ENCODE data around the gene MACROD2.

The MACROD2 gene

GRCh38 chr20:15627089-15627488 lies 1631.8 kb downstream of the MACROD2 start:
- no peak for TF ChIP-seq POLR2AphosphoS5 (IDR thresholded peaks at IDR 0.05; ENCODE audit: low read depth, low read length)
- TF ChIP-seq SIN3A (IDR thresholded peaks at IDR 0.05; ENCODE audit: borderline replicate concordance, insufficient read depth, low read length) = no peak
- no peak for TF ChIP-seq REST (IDR thresholded peaks at IDR 0.05; ENCODE audit: insufficient read depth in 1 of 2, low read depth in 2 of 2, low read length in 2 of 2)
- no peak for TF ChIP-seq TAF1 (IDR thresholded peaks at IDR 0.05; ENCODE audit: borderline replicate concordance, insufficient read depth, low read length)
- TF ChIP-seq FOXP2 (optimal IDR thresholded peaks at IDR 0.05; ENCODE audit: borderline replicate concordance, extremely low read depth, extremely low read length, insufficient read depth) = no peak

- no peak for TF ChIP-seq REST (IDR thresholded peaks at IDR 0.05; ENCODE audit: insufficient read depth in 1 of 2, low read depth in 2 of 2, low read length in 2 of 2)
- TF ChIP-seq SIN3A (IDR thresholded peaks at IDR 0.05; ENCODE audit: borderline replicate concordance, insufficient read depth, low read length) = no peak
- TF ChIP-seq FOXP2 (optimal IDR thresholded peaks at IDR 0.05; ENCODE audit: borderline replicate concordance, extremely low read depth, extremely low read length, insufficient read depth) = no peak
- TF ChIP-seq POLR2AphosphoS5 (IDR thresholded peaks at IDR 0.05; ENCODE audit: low read depth, low read length) = no peak
- TF ChIP-seq TAF1 (IDR thresholded peaks at IDR 0.05; ENCODE audit: borderline replicate concordance, insufficient read depth, low read length) = no peak
These were observed 1632.2 kb downstream of the MACROD2 start for GRCh38 chr20:15627501-15627903.

GRCh38 chr20:15628851-15629353 lies 1633.6 kb downstream of the MACROD2 start:
- TF ChIP-seq FOXP2 (optimal IDR thresholded peaks at IDR 0.05; ENCODE audit: borderline replicate concordance, extremely low read depth, extremely low read length, insufficient read depth) (no peak), REST (IDR thresholded peaks at IDR 0.05; ENCODE audit: insufficient read depth in 1 of 2, low read depth in 2 of 2, low read length in 2 of 2) (no peak), TAF1 (IDR thresholded peaks at IDR 0.05; ENCODE audit: borderline replicate concordance, insufficient read depth, low read length) (no peak), POLR2AphosphoS5 (IDR thresholded peaks at IDR 0.05; ENCODE audit: low read depth, low read length) (no peak), SIN3A (IDR thresholded peaks at IDR 0.05; ENCODE audit: borderline replicate concordance, insufficient read depth, low read length) (no peak)

DNA sequence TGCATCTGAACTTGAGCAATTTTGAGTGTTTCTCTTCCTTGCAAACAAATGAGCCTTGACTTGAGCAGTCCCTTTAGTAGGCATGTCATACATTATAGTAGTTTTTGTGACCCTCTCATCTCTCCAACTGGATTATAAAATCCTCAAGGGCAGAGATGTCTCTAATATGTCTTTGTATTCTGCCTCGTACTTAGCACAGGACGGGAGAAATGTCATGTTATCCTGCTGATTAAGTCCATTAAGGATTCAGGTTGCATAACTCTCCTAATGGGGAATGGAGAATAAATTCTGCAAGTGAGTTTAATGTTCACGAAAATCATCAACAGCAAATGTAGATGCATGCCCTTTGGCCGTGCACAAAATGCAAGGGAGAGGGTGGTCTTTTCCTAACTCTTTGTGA lies 1635.0 kb downstream of the MACROD2 start:
- TF ChIP-seq FOXP2 (optimal IDR thresholded peaks at IDR 0.05; ENCODE audit: borderline replicate concordance, extremely low read depth, extremely low read length, insufficient read depth) = no peak
- TF ChIP-seq SIN3A (IDR thresholded peaks at IDR 0.05; ENCODE audit: borderline replicate concordance, insufficient read depth, low read length) = no peak
- no peak for TF ChIP-seq POLR2AphosphoS5 (IDR thresholded peaks at IDR 0.05; ENCODE audit: low read depth, low read length)
- no peak for TF ChIP-seq REST (IDR thresholded peaks at IDR 0.05; ENCODE audit: insufficient read depth in 1 of 2, low read depth in 2 of 2, low read length in 2 of 2)
- TF ChIP-seq TAF1 (IDR thresholded peaks at IDR 0.05; ENCODE audit: borderline replicate concordance, insufficient read depth, low read length) = no peak

DNA sequence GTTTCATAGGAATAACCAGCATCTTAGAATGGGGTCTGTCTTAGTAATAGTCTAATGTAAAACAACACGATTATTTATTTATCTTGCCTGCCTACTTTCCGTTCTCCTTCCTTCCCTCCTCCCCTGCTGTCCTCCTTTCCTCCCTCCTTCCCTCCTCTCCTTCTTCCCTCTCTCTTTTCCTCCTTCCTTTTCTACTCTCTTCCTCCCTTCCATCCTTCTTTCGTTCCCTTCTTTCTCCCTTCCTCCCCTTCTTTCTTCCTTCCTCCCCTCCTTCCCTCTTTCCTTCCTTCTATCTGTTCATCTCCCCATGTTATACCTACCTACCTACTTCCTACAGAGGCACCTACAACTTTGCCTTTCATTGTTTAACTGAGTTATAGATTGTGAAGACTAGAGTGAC lies 1637.4 kb downstream of the MACROD2 start:
- TF ChIP-seq REST (IDR thresholded peaks at IDR 0.05; ENCODE audit: insufficient read depth in 1 of 2, low read depth in 2 of 2, low read length in 2 of 2) (no peak), POLR2AphosphoS5 (IDR thresholded peaks at IDR 0.05; ENCODE audit: low read depth, low read length) (no peak), TAF1 (IDR thresholded peaks at IDR 0.05; ENCODE audit: borderline replicate concordance, insufficient read depth, low read length) (no peak)
